Measurements from ENCODE around the gene DUSP10.

DUSP10 gene

DNA sequence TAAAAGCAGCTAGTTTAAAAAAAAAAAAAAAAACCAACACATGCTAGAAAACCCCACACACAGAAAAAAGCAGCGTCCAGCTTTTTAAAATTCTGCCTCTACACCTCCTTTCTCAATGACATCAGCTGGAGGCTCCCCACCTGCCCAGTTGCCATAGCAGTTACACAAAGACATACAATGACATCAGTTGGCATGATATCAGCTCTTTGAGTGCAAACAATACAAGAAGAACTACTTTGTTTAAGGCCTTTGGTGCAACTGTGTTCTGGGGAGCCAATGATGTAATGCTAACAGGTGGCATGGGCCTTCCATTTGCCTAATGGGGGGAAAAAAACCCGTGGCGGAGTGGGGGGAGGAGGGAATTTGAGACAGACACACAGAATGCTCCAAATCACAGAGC, 32.9 kb downstream of the DUSP10 start:
- Mint-ChIP-seq H3K4me3 (no peak overlapping the region), H3K27me3 (ENCODE audit: low read depth) (no peaks in the 10 kb centered on the region), H3K4me1 (ENCODE audit: low read depth) (peaks cover 65% of the 10 kb centered on the region), H3K27ac (peak overlapping the region; percentile 87), H3K36me3 (ENCODE audit: low read depth) (peaks cover 36% of the 10 kb centered on the region), H3K9me3 (no peaks in the 10 kb centered on the region)
- DNase-seq (ENCODE audit: low spot score): peak; percentile 39

- H3K27ac Mint-ChIP-seq: peak overlapping the region; percentile 87
- DNase-seq (ENCODE audit: low spot score): peak; percentile 88
- no peaks in the 10 kb centered on the region for H3K27me3 Mint-ChIP-seq (ENCODE audit: low read depth)
- H3K4me3 Mint-ChIP-seq: peak overlapping the region; percentile 46
- H3K4me1 Mint-ChIP-seq (ENCODE audit: low read depth): peaks cover 61% of the 10 kb centered on the region
- no peaks in the 10 kb centered on the region for H3K9me3 Mint-ChIP-seq
- H3K36me3 Mint-ChIP-seq (ENCODE audit: low read depth): peaks cover 41% of the 10 kb centered on the region
These were observed 33.8 kb downstream of the DUSP10 start for GRCh38 chr1:221708076-221708571.

DNA sequence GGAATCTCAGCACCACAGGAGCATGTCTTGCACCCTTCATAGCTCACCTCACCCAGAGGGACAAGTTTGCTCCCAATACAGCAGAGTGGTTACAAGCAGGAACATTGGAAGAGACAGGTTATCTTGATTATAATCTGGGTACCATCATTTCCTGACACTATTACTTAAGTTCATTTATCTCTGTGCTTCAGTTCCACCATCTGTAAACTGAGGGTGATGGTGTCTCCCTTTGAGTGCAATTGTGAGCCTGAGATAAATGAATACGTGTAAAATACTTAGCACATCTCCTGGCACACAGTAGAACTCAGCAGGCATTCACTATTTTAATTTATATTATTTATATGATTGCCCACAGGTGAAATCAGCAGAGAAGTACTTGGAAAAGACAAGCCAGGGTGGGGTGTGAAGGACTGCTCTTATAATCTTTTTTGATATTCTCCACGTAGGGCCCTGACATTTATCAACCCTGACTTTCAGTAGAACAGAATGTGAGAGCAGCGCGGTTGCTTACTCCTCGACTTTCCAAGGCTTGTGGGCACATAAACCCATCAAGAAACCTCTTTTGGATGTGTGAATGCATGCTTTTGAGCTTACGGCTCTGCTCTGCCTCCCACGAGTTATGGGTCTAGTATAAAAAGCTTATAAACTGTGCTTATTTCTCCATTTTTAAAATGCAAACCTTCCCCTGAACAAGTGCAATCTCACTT, 34.9 kb downstream of the DUSP10 start:
- Mint-ChIP-seq H3K9me3 (no peaks in the 10 kb centered on the region), H3K4me1 (ENCODE audit: low read depth) (peaks cover 52% of the 10 kb centered on the region), H3K4me3 (peak overlapping the region; percentile 31), H3K36me3 (ENCODE audit: low read depth) (peaks cover 49% of the 10 kb centered on the region), H3K27me3 (ENCODE audit: low read depth) (no peaks in the 10 kb centered on the region), H3K27ac (no peak overlapping the region)
- no peak for DNase-seq (ENCODE audit: low spot score)

DNA sequence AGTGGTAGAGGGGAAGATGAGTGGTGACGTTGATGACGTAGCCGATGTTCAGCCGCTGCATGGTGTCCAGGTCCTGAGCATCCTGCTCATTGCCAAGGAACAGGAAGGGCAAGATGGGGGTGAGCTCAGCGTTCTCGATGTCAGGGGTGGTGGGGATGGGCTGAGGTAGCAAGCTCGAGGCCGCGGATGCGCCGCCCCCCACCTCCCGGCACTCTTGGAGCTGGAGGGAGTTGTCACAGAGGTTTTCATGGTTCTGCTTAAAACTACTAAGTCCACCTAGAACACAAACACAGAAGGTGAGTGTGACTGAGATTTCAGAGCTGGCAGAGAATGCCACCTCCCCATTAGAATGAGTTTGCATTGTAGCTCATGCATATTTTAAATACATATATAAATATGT, 35.7 kb downstream of the DUSP10 start:
- no peaks in the 10 kb centered on the region for H3K9me3 Mint-ChIP-seq
- DNase-seq (ENCODE audit: low spot score): no peak
- peaks cover 57% of the 10 kb centered on the region for H3K36me3 Mint-ChIP-seq (ENCODE audit: low read depth)
- H3K27ac Mint-ChIP-seq: no peak overlapping the region
- H3K4me1 Mint-ChIP-seq (ENCODE audit: low read depth): peaks cover 44% of the 10 kb centered on the region
- peak overlapping the region; percentile 12 for H3K4me3 Mint-ChIP-seq
- no peaks in the 10 kb centered on the region for H3K27me3 Mint-ChIP-seq (ENCODE audit: low read depth)

DNA sequence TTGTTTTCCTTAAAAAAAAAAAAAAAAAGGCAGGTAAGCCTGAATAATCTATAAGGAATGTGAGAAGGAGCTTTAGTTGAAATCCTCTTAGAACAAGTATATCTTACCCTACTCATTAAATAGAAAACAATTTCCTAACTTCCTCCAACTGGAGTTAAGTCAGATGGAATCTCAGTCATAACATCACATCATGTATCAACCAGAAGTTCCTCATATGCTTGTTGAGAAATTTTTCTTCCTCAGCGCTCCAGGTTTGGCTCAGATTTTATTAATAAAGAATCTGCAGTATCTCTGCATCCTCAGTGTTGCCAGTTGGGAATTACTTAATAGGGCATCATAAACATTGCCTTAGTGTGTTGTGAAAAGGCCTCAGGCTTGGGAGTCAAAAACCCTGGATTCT, 37.6 kb downstream of the DUSP10 start:
- Mint-ChIP-seq H3K27me3 (ENCODE audit: low read depth) (no peaks in the 10 kb centered on the region), H3K27ac (no peak overlapping the region), H3K9me3 (no peaks in the 10 kb centered on the region), H3K4me3 (no peak overlapping the region), H3K4me1 (ENCODE audit: low read depth) (peaks cover 31% of the 10 kb centered on the region), H3K36me3 (ENCODE audit: low read depth) (peaks cover 61% of the 10 kb centered on the region)
- DNase-seq (ENCODE audit: low spot score): no peak

DNA sequence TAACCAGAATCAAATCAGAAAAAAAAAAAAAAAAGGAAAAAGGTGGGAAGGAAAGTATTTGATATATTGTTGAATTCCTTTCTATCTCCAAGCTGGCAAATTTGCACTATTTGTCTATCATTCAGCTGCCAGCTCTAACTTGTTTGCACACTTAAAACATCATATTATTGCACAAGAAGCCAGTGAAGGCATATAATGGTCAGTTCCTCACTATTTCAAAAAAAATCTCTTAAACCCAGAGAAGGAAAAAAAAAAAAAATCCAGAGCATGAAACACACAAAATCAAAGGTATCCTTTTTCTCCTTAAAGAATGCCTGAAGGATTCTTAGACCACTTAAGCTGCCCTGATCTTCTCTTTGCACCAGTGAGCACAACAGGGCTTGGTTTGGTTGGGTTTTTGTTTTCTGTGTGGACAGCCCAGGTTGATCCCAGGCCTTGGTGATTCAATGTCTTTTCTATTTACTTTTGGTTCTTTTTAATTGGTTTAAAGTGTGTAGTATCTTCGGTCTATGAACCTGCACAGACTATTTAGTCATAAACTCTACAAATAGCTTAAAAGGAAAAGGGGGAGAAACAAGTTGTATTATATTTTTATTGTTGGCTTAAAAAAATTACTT, 40.2 kb downstream of the DUSP10 start:
- no peak for DNase-seq (ENCODE audit: low spot score)
- no peaks in the 10 kb centered on the region for H3K27me3 Mint-ChIP-seq (ENCODE audit: low read depth)
- H3K36me3 Mint-ChIP-seq (ENCODE audit: low read depth): peaks cover 68% of the 10 kb centered on the region
- H3K27ac Mint-ChIP-seq: no peak overlapping the region
- no peaks in the 10 kb centered on the region for H3K9me3 Mint-ChIP-seq
- no peak overlapping the region for H3K4me3 Mint-ChIP-seq
- peaks cover 14% of the 10 kb centered on the region for H3K4me1 Mint-ChIP-seq (ENCODE audit: low read depth)

GRCh38 chr1:221700948-221701347, 40.9 kb downstream of the DUSP10 start:
- no peak for DNase-seq (ENCODE audit: low spot score)
- H3K27ac Mint-ChIP-seq: no peak overlapping the region
- peaks cover 12% of the 10 kb centered on the region for H3K4me1 Mint-ChIP-seq (ENCODE audit: low read depth)
- peaks cover 64% of the 10 kb centered on the region for H3K36me3 Mint-ChIP-seq (ENCODE audit: low read depth)
- H3K4me3 Mint-ChIP-seq: no peak overlapping the region
- no peaks in the 10 kb centered on the region for H3K9me3 Mint-ChIP-seq
- H3K27me3 Mint-ChIP-seq (ENCODE audit: low read depth): no peaks in the 10 kb centered on the region

- Mint-ChIP-seq H3K36me3 (ENCODE audit: low read depth) (peaks cover 60% of the 10 kb centered on the region), H3K4me1 (ENCODE audit: low read depth) (peaks cover 10% of the 10 kb centered on the region), H3K4me3 (no peak overlapping the region), H3K27ac (no peak overlapping the region), H3K27me3 (ENCODE audit: low read depth) (no peaks in the 10 kb centered on the region), H3K9me3 (no peaks in the 10 kb centered on the region)
- no peak for DNase-seq (ENCODE audit: low spot score)
These were observed 41.4 kb downstream of the DUSP10 start for GRCh38 chr1:221700536-221700935.

- no peak overlapping the region for H3K4me3 Mint-ChIP-seq
- no peak for DNase-seq (ENCODE audit: low spot score)
- peaks cover 56% of the 10 kb centered on the region for H3K36me3 Mint-ChIP-seq (ENCODE audit: low read depth)
- H3K27ac Mint-ChIP-seq: peak overlapping the region; percentile 39
- H3K9me3 Mint-ChIP-seq: no peaks in the 10 kb centered on the region
- H3K27me3 Mint-ChIP-seq (ENCODE audit: low read depth): no peaks in the 10 kb centered on the region
- H3K4me1 Mint-ChIP-seq (ENCODE audit: low read depth): peaks cover 7% of the 10 kb centered on the region
These were observed 41.8 kb downstream of the DUSP10 start for GRCh38 chr1:221699978-221700519.

GRCh38 chr1:221699577-221699976, 42.3 kb downstream of the DUSP10 start:
- Mint-ChIP-seq H3K27me3 (ENCODE audit: low read depth) (no peaks in the 10 kb centered on the region), H3K9me3 (no peaks in the 10 kb centered on the region), H3K36me3 (ENCODE audit: low read depth) (peaks cover 53% of the 10 kb centered on the region), H3K4me3 (no peak overlapping the region), H3K27ac (peak overlapping the region; percentile 39), H3K4me1 (ENCODE audit: low read depth) (peaks cover 7% of the 10 kb centered on the region)
- DNase-seq (ENCODE audit: low spot score): no peak

GRCh38 chr1:221698579-221699349, 43.1 kb downstream of the DUSP10 start:
- no peak for DNase-seq (ENCODE audit: low spot score)
- H3K4me1 Mint-ChIP-seq (ENCODE audit: low read depth): peaks cover 7% of the 10 kb centered on the region
- no peaks in the 10 kb centered on the region for H3K27me3 Mint-ChIP-seq (ENCODE audit: low read depth)
- H3K27ac Mint-ChIP-seq: no peak overlapping the region
- peaks cover 46% of the 10 kb centered on the region for H3K36me3 Mint-ChIP-seq (ENCODE audit: low read depth)
- no peak overlapping the region for H3K4me3 Mint-ChIP-seq
- H3K9me3 Mint-ChIP-seq: no peaks in the 10 kb centered on the region

- Mint-ChIP-seq H3K27me3 (ENCODE audit: low read depth) (no peaks in the 10 kb centered on the region), H3K27ac (no peak overlapping the region), H3K9me3 (no peaks in the 10 kb centered on the region), H3K4me1 (ENCODE audit: low read depth) (peaks cover 7% of the 10 kb centered on the region), H3K4me3 (no peak overlapping the region), H3K36me3 (ENCODE audit: low read depth) (peaks cover 41% of the 10 kb centered on the region)
- no peak for DNase-seq (ENCODE audit: low spot score)
These were observed 43.9 kb downstream of the DUSP10 start for GRCh38 chr1:221697923-221698425.

- no peak for DNase-seq (ENCODE audit: low spot score)
- Mint-ChIP-seq H3K9me3 (no peaks in the 10 kb centered on the region), H3K4me3 (no peak overlapping the region), H3K27me3 (ENCODE audit: low read depth) (no peaks in the 10 kb centered on the region), H3K27ac (no peak overlapping the region), H3K4me1 (ENCODE audit: low read depth) (peaks cover 7% of the 10 kb centered on the region), H3K36me3 (ENCODE audit: low read depth) (peaks cover 31% of the 10 kb centered on the region)
These were observed 45.0 kb downstream of the DUSP10 start for GRCh38 chr1:221696718-221697461.

Measured in T-helper 2 cell treated with Interferon-gamma antibody and Interleukin-4, amounts not matched to agents 5 μg/mL and 100 μg/mL, for 36 hours (primary cell).